ENCODE data around the gene NKX2-2. TPM values are rescaled to one million over a fixed set of nuclear protein-coding genes. Genes with fewer than 3 reads are reported as not detected.

Gene NKX2-2
- total RNA-seq, 1 donor from 2014 or later, result not detected

GRCh38 chr20:21521596-21522480 is 8.0 kb upstream of the NKX2-2 start:
- DNase-seq (ENCODE audit: low spot score), result no peak

GRCh38 chr20:21520702-21521595 is 7.1 kb upstream of the NKX2-2 start:
- no peak for DNase-seq (ENCODE audit: low spot score)

GRCh38 chr20:21519136-21519584 is 5.3 kb upstream of the NKX2-2 start:
- no peak for DNase-seq (ENCODE audit: low spot score)

- DNase-seq (ENCODE audit: low spot score), result no peak
Measured at GRCh38 chr20:21518292-21518991, 4.6 kb upstream of the NKX2-2 start.

GRCh38 chr20:21517566-21518277 is 3.9 kb upstream of the NKX2-2 start:
- DNase-seq (ENCODE audit: low spot score), result no peak

- no peak for DNase-seq (ENCODE audit: low spot score)
Measured at GRCh38 chr20:21516861-21517565, 3.1 kb upstream of the NKX2-2 start.

- no peak for DNase-seq (ENCODE audit: low spot score)
Measured at GRCh38 chr20:21516180-21516567, 2.3 kb upstream of the NKX2-2 start.

- no peak for DNase-seq (ENCODE audit: low spot score)
Measured at GRCh38 chr20:21515300-21516179, 1.7 kb upstream of the NKX2-2 start.

GRCh38 chr20:21514553-21515251 is 838 bp upstream of the NKX2-2 start:
- DNase-seq (ENCODE audit: low spot score), result no peak

GRCh38 chr20:21513181-21513663 is 642 bp downstream of the NKX2-2 start:
- no peak for DNase-seq (ENCODE audit: low spot score)

GRCh38 chr20:21512634-21513180 is 1.2 kb downstream of the NKX2-2 start:
- no peak for DNase-seq (ENCODE audit: low spot score)

GRCh38 chr20:21511850-21512633 is 1.8 kb downstream of the NKX2-2 start:
- no peak for DNase-seq (ENCODE audit: low spot score)

- DNase-seq (ENCODE audit: low spot score), result no peak
Measured at GRCh38 chr20:21511485-21511849, 2.4 kb downstream of the NKX2-2 start.

- no peak for DNase-seq (ENCODE audit: low spot score)
Measured at GRCh38 chr20:21510414-21511384, 3.2 kb downstream of the NKX2-2 start.

- DNase-seq (ENCODE audit: low spot score), result no peak
Measured at GRCh38 chr20:21509597-21510371, 4.1 kb downstream of the NKX2-2 start.
